Ureter (tissue), 1 donor: ENCODE data around the gene TAF3. TPM values are rescaled to one million over a fixed set of nuclear protein-coding genes. Genes with fewer than 3 reads are reported as not detected.
"Not testable (repeated sequence)": the region's sequence is repeated elsewhere in the genome, so short reads cannot be mapped to it uniquely, and the experiment has no call there.

Experiments used
- DNase-seq: peaks from one replicate; pipeline ENCODE4 v3.0.0-alpha.2; 2020; ENCODE audit warnings: low spot score
- total RNA-seq: library from RNA; stranded (reverse); gene quantifications from one replicate; pipeline ENCODE4 v1.2.4, GENCODE V29; 2023
- donor health status: DM: yes; HTN: yes; CAD: no.

Gene TAF3
- total RNA-seq, 1 donor from 2014 or later, result 10.0 TPM

DNA sequence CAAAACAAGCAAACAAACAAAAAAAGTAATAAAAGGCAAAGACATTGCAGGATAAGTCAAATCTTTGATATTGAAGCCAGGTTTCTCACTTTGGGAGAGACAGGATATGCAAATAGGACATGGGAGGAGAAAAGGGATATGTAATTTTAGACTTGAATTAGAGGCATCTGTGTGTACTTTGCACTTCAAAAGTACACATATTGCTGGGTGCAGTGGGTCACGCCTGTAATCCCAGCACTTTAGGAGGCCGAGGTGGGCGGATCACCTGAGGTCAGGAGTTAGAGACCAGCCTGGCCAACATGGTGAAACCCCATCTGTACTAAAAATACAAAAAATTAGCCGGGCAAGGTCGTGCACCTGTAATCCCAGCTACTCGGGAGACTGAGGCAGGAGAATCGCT, 6.6 kb upstream of the TAF3 start:
- DNase-seq, result not testable (repeated sequence)

GRCh38 chr10:7813481-7813880, 4.8 kb upstream of the TAF3 start:
- DNase-seq, result no peak

DNA sequence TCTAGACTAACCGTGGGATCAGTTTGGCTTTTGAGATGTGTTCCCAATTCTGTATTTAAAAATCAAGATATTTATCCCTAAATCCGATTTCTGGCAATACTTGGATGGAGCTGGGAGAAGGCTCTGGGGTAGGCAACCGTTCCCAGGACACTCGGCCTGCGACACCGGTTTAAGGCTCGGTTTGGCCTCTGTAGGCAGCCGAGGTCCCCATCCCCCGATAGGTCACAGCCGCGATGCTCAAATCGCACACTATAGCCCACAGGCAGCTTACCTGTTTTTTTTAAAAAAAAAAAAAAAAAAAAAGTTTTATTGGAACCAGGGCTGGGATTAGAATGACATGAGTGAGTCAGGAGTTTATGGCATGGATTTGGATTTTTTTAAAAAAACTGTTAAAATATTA, 729 bp upstream of the TAF3 start:
- no peak for DNase-seq

GRCh38 chr10:7817984-7818294, 366 bp upstream of the TAF3 start:
- no peak for DNase-seq

GRCh38 chr10:7819121-7819460, 786 bp downstream of the TAF3 start:
- no peak for DNase-seq

GRCh38 chr10:7824251-7824650, 5.9 kb downstream of the TAF3 start:
- no peak for DNase-seq

GRCh38 chr10:7826971-7827370, 8.7 kb downstream of the TAF3 start:
- no peak for DNase-seq

GRCh38 chr10:7829289-7829834, 11.1 kb downstream of the TAF3 start:
- DNase-seq, result no peak

DNA sequence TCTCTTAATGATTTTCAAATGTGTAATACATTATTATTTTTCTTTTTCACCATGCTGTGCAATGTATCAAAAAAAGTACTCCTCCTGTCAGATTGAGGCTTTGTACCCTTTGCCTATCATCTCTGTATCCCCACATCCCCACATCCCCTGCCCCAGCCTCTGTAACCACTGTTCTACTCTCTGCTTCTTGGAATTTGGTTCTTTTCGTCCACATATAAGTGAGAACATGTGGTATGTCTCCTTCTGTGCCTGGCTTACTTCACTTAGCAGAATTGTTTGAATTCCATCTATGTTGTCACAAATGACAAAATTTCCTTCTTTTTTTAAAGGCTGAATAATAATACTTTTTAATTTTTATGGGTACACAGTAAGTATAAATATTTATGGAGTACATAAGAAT, 13.8 kb downstream of the TAF3 start:
- DNase-seq, result no peak

DNA sequence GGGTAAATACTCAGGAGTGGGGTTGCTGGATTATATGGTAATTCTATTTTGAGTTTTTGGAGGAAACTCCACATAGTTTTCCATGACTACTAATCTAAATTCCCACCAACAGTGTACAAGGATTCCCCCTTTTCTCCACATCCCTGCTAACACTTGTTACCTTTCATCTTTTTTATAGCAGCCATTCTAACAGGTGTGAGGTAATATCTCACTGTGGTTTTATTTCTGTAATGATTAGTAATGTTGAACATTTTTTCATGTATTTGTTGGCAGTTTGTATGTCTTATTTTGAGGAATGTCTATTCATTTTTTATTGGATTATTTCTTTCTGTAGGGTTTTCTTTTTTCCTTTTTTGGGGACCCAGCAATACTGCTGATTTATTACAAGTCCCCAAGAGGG, 14.9 kb downstream of the TAF3 start:
- no peak for DNase-seq

- no peak for DNase-seq
These were observed 16.0 kb downstream of the TAF3 start for GRCh38 chr10:7834262-7834661.

- no peak for DNase-seq
These were observed 18.3 kb downstream of the TAF3 start for GRCh38 chr10:7836571-7836970.

- DNase-seq, result no peak
These were observed 28.3 kb downstream of the TAF3 start for GRCh38 chr10:7846591-7846990.

DNA sequence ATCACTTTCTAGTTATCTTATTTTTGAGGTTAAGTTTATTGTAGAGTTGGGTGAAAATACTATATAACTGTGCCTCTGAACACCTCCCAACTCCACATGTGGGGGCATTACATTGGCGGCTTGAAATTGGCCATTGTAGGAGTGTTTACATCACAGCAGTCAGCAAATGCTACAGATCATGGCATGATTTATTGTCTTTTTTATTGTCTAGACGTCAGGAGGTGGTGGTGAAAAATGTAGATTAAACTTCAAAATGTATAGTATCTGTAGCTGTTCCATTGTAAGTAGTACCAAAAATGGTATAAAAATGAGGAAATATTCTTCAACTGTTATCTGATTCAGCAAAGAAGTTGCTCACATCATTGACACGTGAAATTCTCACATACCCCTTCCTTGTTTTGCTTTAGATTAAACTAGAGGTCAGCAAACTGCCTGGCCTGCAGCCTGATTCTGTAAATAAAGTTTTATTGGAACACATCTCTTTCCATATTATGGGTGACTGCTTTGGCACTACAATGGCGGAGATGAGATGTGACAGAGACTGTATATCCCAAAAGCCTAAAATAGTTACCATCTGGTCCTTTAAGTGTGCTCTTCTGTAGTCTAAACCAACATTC, 35.0 kb downstream of the TAF3 start:
- DNase-seq, result no peak

DNA sequence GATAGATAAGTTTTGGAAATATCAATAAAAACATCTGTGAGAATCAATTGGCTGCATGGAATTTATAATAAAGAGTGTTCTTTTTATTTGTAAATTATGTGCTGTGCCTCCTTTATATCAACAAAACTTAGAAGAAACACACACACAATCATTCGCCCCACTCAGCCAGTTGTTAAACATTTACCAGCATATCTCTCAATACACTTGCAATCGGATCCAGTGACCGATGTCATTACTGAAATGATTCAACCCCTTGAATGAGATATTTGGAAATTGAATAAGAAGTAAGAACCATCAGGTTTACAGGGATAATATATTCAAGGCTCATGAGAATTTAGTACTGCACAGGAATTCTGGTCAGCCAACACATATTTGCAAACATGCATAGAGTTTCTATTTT, 35.6 kb downstream of the TAF3 start:
- no peak for DNase-seq

GRCh38 chr10:7855205-7855604, 36.9 kb downstream of the TAF3 start:
- DNase-seq, result no peak

DNA sequence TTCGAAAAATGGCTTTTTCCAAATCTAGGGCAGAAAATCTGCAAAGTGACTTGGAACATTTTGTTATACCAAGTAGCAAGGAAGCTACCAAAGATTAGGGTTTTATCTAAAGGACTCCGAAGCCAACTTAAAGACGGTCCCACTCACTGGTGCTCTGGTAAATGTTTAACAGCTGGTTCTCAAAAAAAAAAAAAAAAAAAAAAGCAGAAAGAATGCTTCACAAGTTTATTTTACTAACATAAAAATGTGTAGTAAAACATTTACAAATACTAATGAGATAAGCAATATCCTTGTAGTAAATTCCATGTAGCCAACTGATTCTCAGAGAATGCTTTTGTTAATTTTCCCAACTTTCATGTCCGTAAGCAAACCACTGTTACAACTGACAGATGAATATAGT, 38.4 kb downstream of the TAF3 start:
- no peak for DNase-seq

DNA sequence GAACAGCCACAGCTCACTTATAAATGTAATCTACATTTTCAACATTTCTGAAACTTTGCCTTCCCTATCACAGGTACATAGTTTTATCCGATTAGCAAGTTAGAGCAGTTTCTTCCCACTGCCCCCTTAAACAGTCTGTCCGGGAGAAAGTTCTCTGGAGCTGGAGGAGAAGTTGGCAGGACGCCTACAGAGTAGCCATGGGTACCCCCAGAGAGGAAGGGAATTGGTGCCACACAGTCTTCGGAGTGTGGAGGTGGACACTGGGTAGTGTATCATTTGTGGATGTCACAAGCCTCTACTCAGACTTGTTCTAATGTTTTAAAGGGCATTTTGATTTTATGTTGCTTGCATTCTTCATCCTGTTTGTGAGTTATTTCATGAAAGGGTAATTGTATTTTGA, 39.0 kb downstream of the TAF3 start:
- DNase-seq, result no peak

DNA sequence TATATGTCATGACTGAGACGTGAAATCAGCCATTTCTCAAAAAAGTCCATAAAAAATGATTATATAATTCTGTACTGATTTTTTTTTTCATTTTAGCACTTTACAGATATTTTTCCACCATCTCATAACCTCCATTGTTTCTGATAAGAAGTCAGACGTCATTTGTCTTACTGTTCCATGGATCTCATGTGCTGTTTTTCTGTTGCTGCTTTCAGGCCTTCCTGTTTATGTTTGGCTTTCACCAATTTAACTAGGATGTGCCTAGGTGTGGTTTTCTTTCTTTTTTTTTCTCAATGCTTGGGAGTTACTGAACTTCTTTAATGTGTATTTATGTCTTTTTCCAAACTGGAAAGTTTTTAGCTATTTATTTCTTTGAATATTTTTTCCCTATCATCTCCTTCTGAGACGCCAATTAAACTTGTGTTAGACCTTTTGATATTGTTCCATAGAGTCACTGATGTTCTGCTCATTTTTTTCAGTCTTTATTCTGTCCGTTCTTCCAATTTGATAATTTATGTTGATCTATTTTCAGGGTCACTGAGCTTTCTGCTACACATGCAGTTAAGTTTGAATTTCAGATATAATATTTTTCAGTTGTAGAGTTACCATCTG, 43.3 kb downstream of the TAF3 start:
- no peak for DNase-seq

- DNase-seq, result no peak
These were observed 43.8 kb downstream of the TAF3 start for GRCh38 chr10:7862121-7862514.

DNA sequence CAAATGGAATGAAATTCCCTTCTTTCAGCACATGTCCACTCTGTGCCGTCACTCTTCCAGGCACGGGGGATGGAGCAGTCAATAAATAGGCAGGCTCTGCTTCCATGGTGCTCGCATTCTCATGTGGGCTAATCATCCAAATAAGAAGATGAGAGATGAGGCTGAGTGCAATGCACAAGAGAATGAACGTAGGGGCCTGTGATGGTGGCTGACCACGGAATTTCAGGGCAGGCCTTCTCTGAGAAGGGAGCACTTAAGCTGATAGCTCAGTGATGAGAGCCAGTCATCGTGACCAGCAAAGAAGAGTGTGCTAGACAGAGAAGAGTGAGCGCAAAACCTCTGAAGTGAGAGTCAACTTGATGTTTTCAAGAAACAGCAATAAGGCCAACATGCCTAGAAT, 47.9 kb downstream of the TAF3 start:
- DNase-seq, result no peak

GRCh38 chr10:7872041-7872442, 53.7 kb downstream of the TAF3 start:
- no peak for DNase-seq

DNA sequence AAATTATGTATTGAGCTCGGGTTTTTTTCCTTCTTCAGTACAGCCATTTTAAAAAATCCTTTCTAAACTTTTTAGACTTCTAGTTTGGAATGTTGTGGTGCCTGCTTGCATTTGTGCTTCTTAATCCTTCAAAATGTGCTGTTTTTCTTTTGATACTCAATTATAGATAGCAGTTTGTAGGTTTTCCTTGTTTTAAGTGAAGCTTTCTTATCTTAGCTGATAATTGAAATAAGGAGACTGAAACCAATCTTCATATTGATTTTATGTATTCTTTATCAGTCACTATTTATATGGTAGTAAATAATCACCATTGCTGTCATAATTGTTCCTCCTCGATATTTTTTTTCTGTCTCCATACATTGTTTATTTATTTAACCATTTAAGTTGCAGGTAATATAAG, 56.6 kb downstream of the TAF3 start:
- DNase-seq, result no peak

DNA sequence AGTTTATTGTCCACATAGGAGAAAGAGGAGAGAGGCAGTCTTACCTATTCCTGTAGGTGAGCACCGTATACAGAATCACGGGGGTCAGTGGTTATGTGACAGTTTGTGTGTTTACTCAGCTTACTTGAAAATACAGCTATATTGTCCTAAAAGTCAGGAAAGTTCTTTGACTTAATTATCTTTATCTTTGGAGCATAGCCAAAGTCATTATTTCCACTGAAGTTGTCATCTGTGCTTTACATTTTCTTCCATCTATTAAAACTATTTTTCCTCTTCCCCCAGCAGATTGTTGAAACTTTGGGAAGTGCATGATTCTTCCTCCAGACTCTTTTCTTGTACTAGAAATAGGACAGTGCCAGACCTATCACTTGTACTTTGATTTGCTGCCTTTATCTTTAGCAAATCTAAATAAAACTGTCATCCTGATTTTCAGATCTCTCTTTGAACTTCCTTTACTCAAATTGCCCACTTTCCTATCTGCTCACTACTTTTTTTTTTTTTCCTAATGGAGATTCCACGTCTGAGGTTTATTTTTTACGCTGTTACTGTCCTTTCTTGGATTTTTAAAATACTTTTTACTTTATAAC, 58.3 kb downstream of the TAF3 start:
- no peak for DNase-seq
